GM19452 (cell line): Measurements from ENCODE around the gene SDC4.

ENCODE experiments used
- ATAC-seq: cut with Tn5 transposase; IDR thresholded peaks from one replicate; pipeline ENCODE4 v1.9.1; 2021; ENCODE audit not compliant: unreplicated experiment

The SDC4 gene

GRCh38 chr20:45344168-45344860 is 3.9 kb downstream of the SDC4 start:
- no peak for ATAC-seq

GRCh38 chr20:45343532-45344167 is 4.6 kb downstream of the SDC4 start:
- ATAC-seq, result no peak

GRCh38 chr20:45342855-45343531 is 5.2 kb downstream of the SDC4 start:
- no peak for ATAC-seq

GRCh38 chr20:45341939-45342854 is 6.0 kb downstream of the SDC4 start:
- no peak for ATAC-seq

GRCh38 chr20:45341579-45341938 is 6.7 kb downstream of the SDC4 start:
- ATAC-seq, result no peak

GRCh38 chr20:45340951-45341350 is 7.3 kb downstream of the SDC4 start:
- no peak for ATAC-seq

- ATAC-seq, result no peak
These were observed 7.9 kb downstream of the SDC4 start for GRCh38 chr20:45340236-45340847.

- no peak for ATAC-seq
These were observed 8.4 kb downstream of the SDC4 start for GRCh38 chr20:45339799-45340198.

GRCh38 chr20:45339084-45339483 is 9.1 kb downstream of the SDC4 start:
- no peak for ATAC-seq

- ATAC-seq, result no peak
These were observed 9.8 kb downstream of the SDC4 start for GRCh38 chr20:45338121-45339030.

GRCh38 chr20:45337367-45338120 is 10.7 kb downstream of the SDC4 start:
- no peak for ATAC-seq

- no peak for ATAC-seq
These were observed 11.5 kb downstream of the SDC4 start for GRCh38 chr20:45336530-45337366.

- ATAC-seq, result no peak
These were observed 17.7 kb downstream of the SDC4 start for GRCh38 chr20:45330476-45330875.

GRCh38 chr20:45329497-45330319 is 18.5 kb downstream of the SDC4 start:
- ATAC-seq, result no peak

GRCh38 chr20:45328451-45328850 is 19.8 kb downstream of the SDC4 start:
- no peak for ATAC-seq

GRCh38 chr20:45325371-45325770 is 22.9 kb downstream of the SDC4 start:
- no peak for ATAC-seq

- no peak for ATAC-seq
These were observed 24.5 kb downstream of the SDC4 start for GRCh38 chr20:45323731-45324130.
